ENCODE results near the gene SSRP1. TPM values are rescaled to one million over a fixed set of nuclear protein-coding genes. Genes with fewer than 3 reads are reported as not detected.

The SSRP1 gene
- total RNA-seq, 1 experiment from 2014 or later = 173 TPM

DNA sequence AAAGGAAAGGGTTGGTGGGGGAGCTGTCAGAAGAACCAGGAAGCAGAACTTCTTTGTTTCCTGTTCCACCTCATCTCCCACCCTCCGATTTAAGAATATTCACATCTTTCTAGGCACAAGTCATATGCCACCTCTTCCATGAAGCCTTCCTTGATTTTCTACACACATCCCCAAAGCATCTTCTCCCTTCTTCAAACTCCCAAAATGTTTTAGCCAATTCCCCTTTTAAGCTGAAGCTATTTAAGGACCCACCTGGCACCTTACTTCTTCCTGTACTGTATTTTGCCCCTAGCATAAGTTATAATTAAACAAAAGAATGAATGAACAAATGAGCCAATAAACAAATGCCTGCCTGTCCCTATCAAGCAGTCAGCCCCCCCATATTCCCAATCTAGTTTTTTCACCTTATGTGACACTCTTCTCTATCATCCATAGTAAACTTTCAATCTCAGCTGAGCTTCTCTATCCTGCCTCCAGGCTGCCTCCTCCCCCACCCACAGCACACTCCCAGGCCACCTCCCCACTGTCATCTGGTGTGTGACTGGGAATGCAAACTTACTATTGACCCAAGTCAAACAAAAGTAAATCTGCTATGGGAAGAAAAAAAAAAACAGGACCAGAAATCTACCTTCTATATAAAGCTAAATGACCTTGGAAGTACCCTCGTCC is 14.8 kb downstream of the SSRP1 start:
- Histone ChIP-seq H3K27ac (ENCODE audit: low read length) (peak overlapping the region; percentile 25; the same call in 1 of the 2 replicates), H3K36me3 (ENCODE audit: control insufficient read depth, insufficient read depth, low read length) (no peaks in the 10 kb centered on the region), H3K4me1 (ENCODE audit: control insufficient read depth, insufficient read depth, low read length) (peaks cover 35% of the 10 kb centered on the region), H3K9me3 (ENCODE audit: control insufficient read depth, insufficient read depth, low read depth, low read length) (no peaks in the 10 kb centered on the region), H3K27me3 (ENCODE audit: control insufficient read depth, insufficient read depth, low read length) (no peaks in the 10 kb centered on the region), H3K4me3 (ENCODE audit: low read depth in 2 of 2, low read length in 2 of 2) (peak overlapping the region in 1 of 2 experiments; percentile 77; a peak in 1 of 4 replicates)
- ChIA-PET CTCF (no interaction called here), POLR2A (interaction anchor here (0.7 kb wide), 1 partner anchor 8 kb away, joined by 3 read pairs; no protein-coding TSS in a partner anchor)
- in situ Hi-C loops (cut with HindIII; ENCODE audit: low pct_unique_long_range_greater_than_20kb, low sequenced_read_pairs) = no loop called here
- DNase-seq (ENCODE audit: low read depth, low spot score) = no peak
- no peak for ATAC-seq
- BruUV-seq (replicated peaks) = no TSS peak
- intact Hi-C loops (cut with micrococcal nuclease; ENCODE audit: unreplicated experiment) = no loop called here
- TF ChIP-seq TCF7L2 (IDR thresholded peaks at IDR 0.05; ENCODE audit: low read depth, low read length) (no peak), SIN3A (IDR thresholded peaks at IDR 0.05; ENCODE audit: borderline replicate concordance, insufficient read depth, low read depth, low read length) (no peak), POLR2AphosphoS5 (IDR thresholded peaks at IDR 0.05; ENCODE audit: low read depth, low read length) (no peak)
- TF ChIP-seq, protein P1, sequence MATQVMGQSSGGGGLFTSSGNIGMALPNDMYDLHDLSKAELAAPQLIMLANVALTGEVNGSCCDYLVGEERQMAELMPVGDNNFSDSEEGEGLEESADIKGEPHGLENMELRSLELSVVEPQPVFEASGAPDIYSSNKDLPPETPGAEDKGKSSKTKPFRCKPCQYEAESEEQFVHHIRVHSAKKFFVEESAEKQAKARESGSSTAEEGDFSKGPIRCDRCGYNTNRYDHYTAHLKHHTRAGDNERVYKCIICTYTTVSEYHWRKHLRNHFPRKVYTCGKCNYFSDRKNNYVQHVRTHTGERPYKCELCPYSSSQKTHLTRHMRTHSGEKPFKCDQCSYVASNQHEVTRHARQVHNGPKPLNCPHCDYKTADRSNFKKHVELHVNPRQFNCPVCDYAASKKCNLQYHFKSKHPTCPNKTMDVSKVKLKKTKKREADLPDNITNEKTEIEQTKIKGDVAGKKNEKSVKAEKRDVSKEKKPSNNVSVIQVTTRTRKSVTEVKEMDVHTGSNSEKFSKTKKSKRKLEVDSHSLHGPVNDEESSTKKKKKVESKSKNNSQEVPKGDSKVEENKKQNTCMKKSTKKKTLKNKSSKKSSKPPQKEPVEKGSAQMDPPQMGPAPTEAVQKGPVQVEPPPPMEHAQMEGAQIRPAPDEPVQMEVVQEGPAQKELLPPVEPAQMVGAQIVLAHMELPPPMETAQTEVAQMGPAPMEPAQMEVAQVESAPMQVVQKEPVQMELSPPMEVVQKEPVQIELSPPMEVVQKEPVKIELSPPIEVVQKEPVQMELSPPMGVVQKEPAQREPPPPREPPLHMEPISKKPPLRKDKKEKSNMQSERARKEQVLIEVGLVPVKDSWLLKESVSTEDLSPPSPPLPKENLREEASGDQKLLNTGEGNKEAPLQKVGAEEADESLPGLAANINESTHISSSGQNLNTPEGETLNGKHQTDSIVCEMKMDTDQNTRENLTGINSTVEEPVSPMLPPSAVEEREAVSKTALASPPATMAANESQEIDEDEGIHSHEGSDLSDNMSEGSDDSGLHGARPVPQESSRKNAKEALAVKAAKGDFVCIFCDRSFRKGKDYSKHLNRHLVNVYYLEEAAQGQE (IDR thresholded peaks at IDR 0.05; ENCODE audit: insufficient read depth in 1 of 2, low read depth in 2 of 2, low read length in 1 of 2) = no peak
- TF ChIP-seq, protein P2, sequence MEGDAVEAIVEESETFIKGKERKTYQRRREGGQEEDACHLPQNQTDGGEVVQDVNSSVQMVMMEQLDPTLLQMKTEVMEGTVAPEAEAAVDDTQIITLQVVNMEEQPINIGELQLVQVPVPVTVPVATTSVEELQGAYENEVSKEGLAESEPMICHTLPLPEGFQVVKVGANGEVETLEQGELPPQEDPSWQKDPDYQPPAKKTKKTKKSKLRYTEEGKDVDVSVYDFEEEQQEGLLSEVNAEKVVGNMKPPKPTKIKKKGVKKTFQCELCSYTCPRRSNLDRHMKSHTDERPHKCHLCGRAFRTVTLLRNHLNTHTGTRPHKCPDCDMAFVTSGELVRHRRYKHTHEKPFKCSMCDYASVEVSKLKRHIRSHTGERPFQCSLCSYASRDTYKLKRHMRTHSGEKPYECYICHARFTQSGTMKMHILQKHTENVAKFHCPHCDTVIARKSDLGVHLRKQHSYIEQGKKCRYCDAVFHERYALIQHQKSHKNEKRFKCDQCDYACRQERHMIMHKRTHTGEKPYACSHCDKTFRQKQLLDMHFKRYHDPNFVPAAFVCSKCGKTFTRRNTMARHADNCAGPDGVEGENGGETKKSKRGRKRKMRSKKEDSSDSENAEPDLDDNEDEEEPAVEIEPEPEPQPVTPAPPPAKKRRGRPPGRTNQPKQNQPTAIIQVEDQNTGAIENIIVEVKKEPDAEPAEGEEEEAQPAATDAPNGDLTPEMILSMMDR (IDR thresholded peaks at IDR 0.05) = no peak

DNA sequence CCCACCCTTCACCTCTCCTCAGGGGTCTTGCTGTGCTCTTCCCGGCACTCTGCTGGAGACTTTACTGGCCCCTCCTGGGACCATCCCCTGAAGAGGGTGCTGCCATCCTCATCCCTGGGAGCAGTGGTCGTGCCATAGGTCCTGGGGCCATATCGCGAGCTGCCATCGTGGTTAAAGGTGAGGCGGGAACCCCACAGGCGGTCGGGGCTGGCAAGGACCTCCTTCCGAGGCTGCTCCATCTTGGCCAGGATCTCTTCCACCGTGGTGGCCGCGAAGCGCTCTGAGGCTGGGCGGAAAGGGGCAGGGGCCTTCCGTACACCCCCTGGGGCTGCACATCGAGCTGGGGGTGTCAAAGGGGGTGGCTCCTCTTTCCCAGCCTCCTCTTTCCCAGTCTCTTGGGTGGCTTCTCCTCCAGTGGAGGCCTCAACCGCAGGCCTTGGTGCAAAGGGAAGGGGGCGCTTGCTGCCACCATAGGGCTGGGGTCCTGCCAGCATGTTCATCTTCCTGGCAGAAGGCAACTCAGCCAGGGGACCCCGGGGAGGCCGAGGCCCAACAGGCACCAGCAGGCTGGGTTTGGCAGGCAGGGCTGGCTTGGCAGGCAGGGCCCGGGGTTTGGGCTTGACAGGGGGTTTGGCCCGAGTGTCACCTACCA is 15.5 kb downstream of the SSRP1 start:
- no peak overlapping the region for H3K27ac ChIP-seq (ENCODE audit: low read length)
- no peak for ATAC-seq
- BruUV-seq (replicated peaks) = no TSS peak
- intact Hi-C loops (cut with micrococcal nuclease; ENCODE audit: unreplicated experiment) (no loop called here), in situ Hi-C loops (cut with HindIII; ENCODE audit: low pct_unique_long_range_greater_than_20kb, low sequenced_read_pairs) (no loop called here)
- H3K27me3 ChIP-seq (ENCODE audit: control insufficient read depth, insufficient read depth, low read length) = no peaks in the 10 kb centered on the region
- no peak for DNase-seq (ENCODE audit: low read depth, low spot score)
- H3K36me3 ChIP-seq (ENCODE audit: control insufficient read depth, insufficient read depth, low read length) = no peaks in the 10 kb centered on the region
- CTCF ChIA-PET = no interaction called here
- H3K9me3 ChIP-seq (ENCODE audit: control insufficient read depth, insufficient read depth, low read depth, low read length) = no peaks in the 10 kb centered on the region
- no peak overlapping the region for H3K4me3 ChIP-seq (ENCODE audit: low read depth in 2 of 2, low read length in 2 of 2)
- H3K4me1 ChIP-seq (ENCODE audit: control insufficient read depth, insufficient read depth, low read length) = peaks cover 29% of the 10 kb centered on the region
- no peak for TF ChIP-seq POLR2AphosphoS5 (IDR thresholded peaks at IDR 0.05; ENCODE audit: low read depth, low read length)
- TF ChIP-seq, protein P2 (IDR thresholded peaks at IDR 0.05) = no peak
- TF ChIP-seq, protein P1 (IDR thresholded peaks at IDR 0.05; ENCODE audit: insufficient read depth in 1 of 2, low read depth in 2 of 2, low read length in 1 of 2) = no peak
- no peak for TF ChIP-seq SIN3A (IDR thresholded peaks at IDR 0.05; ENCODE audit: borderline replicate concordance, insufficient read depth, low read depth, low read length)
- no peak for TF ChIP-seq TCF7L2 (IDR thresholded peaks at IDR 0.05; ENCODE audit: low read depth, low read length)
- POLR2A ChIA-PET = no interaction called here
